CD4-positive, alpha-beta T cell treated with Interleukin-4 for 1 hour (primary cell): ENCODE measurements around the gene IL31.

Experiments used
- DNase-seq, 2 donors: peaks; one replicate each; pipeline ENCODE4 v3.0.0-alpha.2; 2020 to 2022

Gene IL31

DNA sequence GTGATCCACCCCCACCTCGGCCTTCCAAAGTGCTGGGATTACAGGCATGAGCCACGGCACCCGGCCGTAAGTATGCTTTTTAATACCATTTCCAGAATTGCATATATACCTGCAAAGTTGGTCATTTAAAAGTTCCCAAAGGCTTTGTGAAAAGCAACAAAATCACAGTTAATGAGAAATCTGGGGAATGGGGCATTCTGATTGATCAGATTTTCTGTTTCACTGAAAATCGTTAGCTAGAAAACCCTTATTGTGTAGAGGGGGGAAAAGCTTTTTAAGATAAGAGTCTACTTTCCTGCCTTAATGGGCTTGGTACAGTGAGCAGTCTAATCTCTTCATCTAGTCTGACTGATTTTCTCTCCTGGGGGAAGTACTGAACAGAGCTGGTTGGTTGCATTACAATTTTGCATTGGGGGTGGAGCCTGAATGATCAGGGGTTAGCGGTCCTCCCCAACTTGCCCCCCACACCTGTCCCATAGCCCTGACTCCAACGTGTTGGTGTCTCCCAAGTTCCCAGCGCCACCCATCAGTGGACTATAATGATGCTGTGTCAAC is 23.8 kb downstream of the IL31 start:
- no peak for DNase-seq

- DNase-seq = no peak
Measured at GRCh38 chr12:122148657-122149056, 25.4 kb downstream of the IL31 start.

- DNase-seq = no peak
Measured at GRCh38 chr12:122147514-122148290, 26.3 kb downstream of the IL31 start.

DNA sequence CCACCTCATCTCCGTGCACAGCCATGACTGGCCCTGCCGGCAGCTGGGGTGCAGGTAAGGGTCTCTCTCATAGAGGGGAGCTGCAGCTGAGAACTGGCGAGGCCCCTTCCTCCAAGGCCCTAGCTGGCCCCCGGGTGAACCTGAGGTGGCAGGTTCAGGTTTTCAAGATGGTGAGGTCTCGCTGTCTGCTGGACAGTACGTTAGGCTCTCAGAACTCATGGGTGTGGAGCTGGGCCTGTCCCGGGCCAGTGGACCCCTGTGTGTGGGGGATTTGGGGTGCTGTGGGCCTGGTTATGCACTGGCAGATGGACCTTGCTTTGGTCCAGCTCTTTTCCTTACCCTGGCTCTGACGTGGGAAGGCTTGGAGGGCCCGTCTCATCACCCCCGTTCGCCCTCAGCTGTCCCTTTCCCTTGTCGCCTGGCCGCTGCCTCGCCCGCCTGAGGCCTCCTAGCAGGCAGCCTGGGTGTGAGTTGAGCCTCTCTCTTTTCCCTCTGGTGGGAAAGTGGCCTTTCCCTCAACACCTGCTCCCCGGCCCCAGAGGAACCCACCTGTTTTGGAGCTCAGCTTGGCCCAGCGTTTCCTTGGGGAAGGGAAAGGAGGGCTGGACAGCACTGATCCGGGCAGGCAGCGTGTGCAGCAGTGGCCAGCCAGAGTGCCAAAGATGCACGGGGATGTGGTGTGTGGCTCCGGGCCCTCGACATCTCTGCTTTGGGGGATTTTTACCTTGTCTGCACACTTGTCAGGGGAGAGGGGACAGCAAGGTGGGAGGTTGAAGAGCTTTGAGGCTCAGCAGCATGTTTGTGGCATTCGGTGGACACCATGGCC is 28.3 kb downstream of the IL31 start:
- DNase-seq = no peak

GRCh38 chr12:122144885-122145284 is 29.1 kb downstream of the IL31 start:
- DNase-seq = no peak

GRCh38 chr12:122142857-122143256 is 31.2 kb downstream of the IL31 start:
- DNase-seq = no peak

DNA sequence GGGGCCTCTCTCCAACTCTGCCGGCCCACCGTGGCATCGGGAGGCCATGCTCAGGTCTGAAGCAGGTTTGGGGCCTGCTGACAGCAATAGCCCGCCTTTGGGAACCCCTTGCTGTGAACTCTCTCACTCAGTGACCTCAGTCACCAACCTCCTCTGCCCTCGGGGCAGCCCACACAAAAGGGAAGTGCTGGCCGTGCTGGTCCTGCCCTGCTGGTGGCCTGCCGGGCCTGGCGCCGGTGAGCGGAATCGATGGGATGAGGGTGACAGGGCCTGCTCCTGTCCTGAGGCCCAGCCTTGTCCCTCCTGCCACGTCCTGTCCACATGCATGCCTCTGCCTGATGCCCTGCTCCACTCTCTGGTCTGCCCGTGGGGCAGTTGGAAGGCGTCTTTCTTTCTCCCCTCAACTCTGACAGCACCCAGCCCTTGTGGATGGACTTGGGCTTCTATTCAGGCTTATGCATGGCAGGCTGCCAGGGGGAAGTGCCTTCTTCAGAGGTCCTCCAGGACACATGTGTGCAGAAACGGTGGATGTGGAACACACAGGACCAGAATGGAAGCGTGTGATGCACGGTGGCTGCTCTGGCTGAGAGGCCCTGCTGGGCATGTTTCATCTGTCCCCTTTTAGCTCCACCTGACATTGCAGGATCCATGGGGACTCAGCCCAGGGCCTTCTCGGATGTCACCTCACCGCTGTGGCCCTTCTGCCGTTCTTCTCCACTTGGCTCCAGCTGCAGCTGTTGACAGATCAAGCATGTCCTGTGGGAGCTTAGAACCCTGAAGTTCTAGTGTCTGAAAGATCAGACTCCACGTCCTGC is 31.9 kb downstream of the IL31 start:
- no peak for DNase-seq

DNA sequence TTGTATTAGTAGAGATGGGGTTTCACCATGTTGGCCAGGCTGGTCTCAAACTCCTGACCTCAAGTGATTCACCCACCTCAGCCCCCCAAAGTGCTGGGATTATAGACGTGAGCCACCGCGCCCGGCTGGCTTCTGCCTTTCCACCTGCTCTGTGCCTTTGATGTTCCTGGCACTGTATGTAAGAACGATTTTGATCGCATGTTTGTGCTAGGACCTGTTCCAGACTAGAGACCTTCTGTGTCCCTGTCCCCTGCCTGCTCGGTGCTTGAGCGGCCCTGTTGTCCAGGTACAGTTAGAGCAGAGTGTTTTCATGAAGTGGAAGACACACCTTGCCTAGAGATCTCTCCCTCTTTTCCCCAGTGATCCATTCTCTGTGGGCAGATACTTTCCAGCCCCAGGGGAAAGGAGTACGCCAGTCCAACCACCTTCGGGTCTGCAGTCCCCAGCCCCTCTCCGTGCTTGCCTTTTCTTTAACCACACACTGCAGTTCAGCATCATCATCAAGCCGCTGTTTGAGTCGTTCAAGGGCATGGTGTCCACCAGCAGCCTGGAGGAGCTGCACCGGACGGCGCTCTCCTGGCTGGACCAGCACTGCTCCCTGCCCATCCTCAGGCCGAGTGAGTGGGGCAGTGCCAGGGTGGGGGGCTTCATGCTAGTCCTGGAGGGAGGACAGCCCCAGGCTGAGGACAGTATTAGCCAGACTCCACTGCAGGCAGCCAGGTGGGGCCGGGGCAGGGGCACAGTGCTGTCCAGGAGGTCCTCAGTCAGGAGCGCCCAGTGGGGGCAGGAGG is 33.4 kb downstream of the IL31 start:
- no peak for DNase-seq

DNA sequence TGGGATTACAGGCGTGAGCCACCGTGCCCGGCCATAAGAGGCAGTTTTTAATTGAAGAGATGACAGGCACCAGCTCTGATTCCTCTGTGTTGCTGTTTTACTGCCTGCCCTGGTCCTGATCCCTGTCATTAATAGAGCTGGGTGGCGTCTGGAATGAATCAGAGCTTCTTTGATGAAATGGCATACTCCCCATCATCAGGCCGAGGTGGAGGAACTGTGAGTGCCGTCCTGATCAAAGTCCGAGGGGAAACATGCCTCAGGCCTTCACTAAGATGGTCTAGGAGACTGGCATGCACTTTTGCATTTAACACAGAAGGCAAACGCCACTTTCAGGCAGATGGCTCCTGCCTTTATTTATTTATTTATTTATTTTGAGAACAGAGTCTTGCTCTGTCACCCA is 34.1 kb downstream of the IL31 start:
- DNase-seq = no peak

DNA sequence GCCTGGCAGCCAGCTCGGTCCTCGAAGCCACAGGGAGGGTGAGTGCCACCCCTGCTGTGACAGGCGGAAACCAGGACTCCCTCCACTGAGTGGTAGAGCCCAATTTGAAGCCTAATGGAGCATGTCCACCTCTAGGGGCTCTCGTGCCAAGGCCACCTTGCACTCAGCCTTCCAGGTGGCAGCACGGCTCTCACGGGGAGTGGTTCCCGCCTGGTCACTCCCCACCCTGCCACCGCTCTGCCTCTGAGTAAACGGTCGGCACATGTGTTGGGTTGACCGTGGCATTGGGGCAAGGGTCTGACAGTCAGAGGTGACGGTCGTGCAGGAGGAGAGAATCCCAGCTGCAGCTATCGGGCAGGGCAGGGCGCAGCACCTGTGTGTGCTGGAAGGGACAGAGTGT is 34.8 kb downstream of the IL31 start:
- no peak for DNase-seq

- no peak for DNase-seq
Measured at GRCh38 chr12:122138616-122139015, 35.4 kb downstream of the IL31 start.

- DNase-seq = no peak
Measured at GRCh38 chr12:122138181-122138580, 35.8 kb downstream of the IL31 start.

DNA sequence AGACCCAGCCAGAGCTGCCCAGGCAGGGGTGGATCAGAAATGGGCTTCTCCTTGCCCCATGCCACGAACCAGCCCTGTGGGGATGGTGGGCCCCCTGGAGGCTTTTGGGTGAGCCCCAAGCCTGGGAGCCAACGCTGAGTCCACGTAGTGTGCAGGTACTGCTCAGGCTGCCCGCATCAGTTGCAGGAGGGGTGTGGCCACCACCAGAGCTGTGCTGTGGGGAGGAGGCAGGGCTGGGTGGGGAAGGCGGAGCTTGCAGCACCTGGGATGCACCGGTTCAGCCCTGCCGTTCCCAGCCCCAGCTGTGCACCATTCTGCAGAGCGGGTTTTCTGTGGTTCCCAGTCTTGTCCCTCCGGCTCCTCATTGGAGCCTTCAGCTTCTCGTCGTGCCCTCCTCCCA is 36.3 kb downstream of the IL31 start:
- no peak for DNase-seq

GRCh38 chr12:122137229-122137628 is 36.8 kb downstream of the IL31 start:
- no peak for DNase-seq

- no peak for DNase-seq
Measured at GRCh38 chr12:122135437-122136031, 38.5 kb downstream of the IL31 start.

DNA sequence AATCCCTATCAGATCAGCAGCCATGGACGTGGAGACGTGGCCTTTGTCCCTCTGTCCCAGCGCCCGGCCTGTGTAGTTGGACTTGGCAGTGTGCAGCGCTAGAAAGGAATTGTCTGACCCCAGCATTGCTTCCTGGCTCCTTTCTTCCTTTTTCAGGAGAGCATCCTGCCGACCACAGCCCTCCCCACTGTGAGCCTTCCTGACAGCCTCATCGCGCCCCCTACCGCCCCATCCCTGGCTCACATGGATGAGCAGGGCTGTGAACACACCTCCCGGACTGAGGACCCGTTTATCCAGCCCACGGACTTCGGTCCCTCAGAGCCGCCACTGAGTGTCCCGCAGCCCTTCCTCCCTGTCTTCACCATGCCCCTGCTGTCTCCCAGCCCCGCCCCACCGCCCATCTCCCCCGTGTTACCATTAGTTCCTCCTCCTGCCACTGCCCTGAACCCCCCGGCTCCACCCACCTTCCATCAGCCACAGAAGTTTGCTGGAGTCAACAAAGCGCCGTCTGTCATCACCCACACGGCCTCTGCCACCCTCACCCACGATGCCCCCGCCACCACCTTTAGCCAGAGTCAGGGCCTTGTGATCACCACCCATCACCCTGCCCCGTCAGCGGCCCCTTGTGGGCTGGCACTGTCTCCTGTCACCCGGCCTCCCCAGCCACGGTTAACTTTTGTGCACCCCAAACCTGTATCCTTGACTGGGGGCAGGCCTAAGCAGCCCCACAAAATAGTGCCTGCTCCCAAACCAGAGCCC is 40.6 kb downstream of the IL31 start:
- DNase-seq = no peak

GRCh38 chr12:122130150-122130549 is 43.9 kb downstream of the IL31 start:
- no peak for DNase-seq

DNA sequence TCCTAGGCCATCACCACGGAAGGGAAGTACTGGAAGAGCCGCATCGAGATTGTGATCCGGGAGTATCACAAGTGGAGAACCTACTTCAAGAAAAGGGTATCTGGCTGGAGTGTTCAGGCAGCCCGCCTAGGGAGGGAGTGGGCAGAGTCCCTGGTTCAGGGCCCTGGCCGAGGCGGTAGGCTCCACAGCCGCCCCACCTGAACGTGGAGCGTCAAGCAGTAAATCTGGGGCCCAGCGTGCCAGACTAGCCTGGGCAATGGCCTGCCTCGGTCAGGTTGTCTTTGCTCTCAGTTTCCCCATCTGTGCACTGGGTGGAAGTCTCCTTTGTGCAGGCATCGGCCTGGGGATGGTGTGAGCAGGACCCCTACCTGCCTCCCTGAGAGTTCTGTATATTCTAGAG is 44.9 kb downstream of the IL31 start:
- no peak for DNase-seq

GRCh38 chr12:122128481-122128880 is 45.5 kb downstream of the IL31 start:
- DNase-seq = no peak

GRCh38 chr12:122127839-122128238 is 46.2 kb downstream of the IL31 start:
- no peak for DNase-seq
